Measurements from ENCODE around the gene ARFIP1. TPM values are rescaled to one million over a fixed set of nuclear protein-coding genes. Genes with fewer than 3 reads are reported as not detected.

Gene ARFIP1
- polyA plus RNA-seq, 3 donors, result 11.7 to 28.4 (median 27.2) TPM

DNA sequence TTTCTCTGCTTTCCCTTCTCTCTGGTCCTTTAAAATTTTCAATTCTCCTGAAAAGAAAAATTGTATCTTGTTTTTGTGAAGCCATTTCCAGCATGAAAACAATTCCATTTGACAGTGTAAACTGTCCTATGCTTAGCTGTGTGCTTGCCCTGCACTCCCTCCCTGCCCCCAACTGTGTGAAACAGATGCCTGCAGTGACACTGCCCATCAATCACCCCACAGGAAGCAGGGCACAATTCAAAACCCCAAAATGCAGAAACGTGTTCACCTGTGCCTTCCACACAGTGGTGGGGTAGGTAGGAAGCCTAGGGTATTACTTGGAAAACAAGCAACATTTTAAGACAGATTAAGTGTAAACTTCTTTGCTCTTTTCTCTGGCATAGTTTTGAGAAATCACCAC is 150.1 kb downstream of the ARFIP1 start:
- H3K9me3 ChIP-seq (replicated peaks in 1 of 2; ENCODE audit: control insufficient read depth in 1 of 2, insufficient read depth in 1 of 2, low read length in 2 of 2), result peaks cover 0 to 7% of the 10 kb centered on the region in 2 donors
- no peak overlapping the region for H3K9ac ChIP-seq (ENCODE audit: insufficient read depth, low read length, poor library complexity, severe bottlenecking)
- H3K79me2 ChIP-seq (ENCODE audit: insufficient read depth, low read length), result no peaks in the 10 kb centered on the region
- WGBS (ENCODE audit: insufficient coverage), result no CpG with 5 or more reads among the region's 1 CpG
- H3K4me1 ChIP-seq (ENCODE audit: control insufficient read depth in 1 of 2, insufficient read depth in 2 of 2, low read length in 2 of 2), result peaks cover 16 to 19% of the 10 kb centered on the region in 2 donors
- no peaks in the 10 kb centered on the region for H4K20me1 ChIP-seq (ENCODE audit: insufficient read depth, low read length)
- no peak overlapping the region for H3K4me3 Mint-ChIP-seq
- H3K9me3 Mint-ChIP-seq, result peaks cover 0 to 15% (median 5%) of the 10 kb centered on the region in 7 donors
- H3K4me3 ChIP-seq (replicated peaks in 1 of 3; ENCODE audit: low read depth in 2 of 3, low read length in 3 of 3), result no peak overlapping the region
- no peak overlapping the region for H3K27ac Mint-ChIP-seq
- TF ChIP-seq, protein P1, sequence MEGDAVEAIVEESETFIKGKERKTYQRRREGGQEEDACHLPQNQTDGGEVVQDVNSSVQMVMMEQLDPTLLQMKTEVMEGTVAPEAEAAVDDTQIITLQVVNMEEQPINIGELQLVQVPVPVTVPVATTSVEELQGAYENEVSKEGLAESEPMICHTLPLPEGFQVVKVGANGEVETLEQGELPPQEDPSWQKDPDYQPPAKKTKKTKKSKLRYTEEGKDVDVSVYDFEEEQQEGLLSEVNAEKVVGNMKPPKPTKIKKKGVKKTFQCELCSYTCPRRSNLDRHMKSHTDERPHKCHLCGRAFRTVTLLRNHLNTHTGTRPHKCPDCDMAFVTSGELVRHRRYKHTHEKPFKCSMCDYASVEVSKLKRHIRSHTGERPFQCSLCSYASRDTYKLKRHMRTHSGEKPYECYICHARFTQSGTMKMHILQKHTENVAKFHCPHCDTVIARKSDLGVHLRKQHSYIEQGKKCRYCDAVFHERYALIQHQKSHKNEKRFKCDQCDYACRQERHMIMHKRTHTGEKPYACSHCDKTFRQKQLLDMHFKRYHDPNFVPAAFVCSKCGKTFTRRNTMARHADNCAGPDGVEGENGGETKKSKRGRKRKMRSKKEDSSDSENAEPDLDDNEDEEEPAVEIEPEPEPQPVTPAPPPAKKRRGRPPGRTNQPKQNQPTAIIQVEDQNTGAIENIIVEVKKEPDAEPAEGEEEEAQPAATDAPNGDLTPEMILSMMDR (IDR thresholded peaks at IDR 0.05), result no peak
- peaks cover 25% of the 10 kb centered on the region for H3K4me1 Mint-ChIP-seq
- H2AFZ ChIP-seq (ENCODE audit: insufficient read depth, low read depth, low read length, poor library complexity, severe bottlenecking), result no peak overlapping the region
- H3K27me3 ChIP-seq (ENCODE audit: control insufficient read depth in 2 of 2, insufficient read depth in 2 of 2, low read length in 2 of 2), result peaks cover 12 to 17% of the 10 kb centered on the region in 2 donors
- peaks cover 20 to 28% (median 22%) of the 10 kb centered on the region in 3 donors for H3K27me3 Mint-ChIP-seq (ENCODE audit: low read depth in 3 of 3)
- no peak overlapping the region for H3K4me2 ChIP-seq (replicated peaks; ENCODE audit: extremely low read depth, low read length, poor library complexity, severe bottlenecking)
- H3K36me3 Mint-ChIP-seq, result peaks cover 7 to 12% of the 10 kb centered on the region in 2 donors
- H3K36me3 ChIP-seq (replicated peaks in 1 of 2; ENCODE audit: control insufficient read depth in 1 of 2, insufficient read depth in 2 of 2, low read length in 2 of 2), result no peaks in the 10 kb centered on the region
- intact Hi-C loops (cut with micrococcal nuclease), result no loop called here
- H3K27ac ChIP-seq (ENCODE audit: low read depth in 1 of 2, low read length in 2 of 2), result no peak overlapping the region
- DNase-seq, result no peak

DNA sequence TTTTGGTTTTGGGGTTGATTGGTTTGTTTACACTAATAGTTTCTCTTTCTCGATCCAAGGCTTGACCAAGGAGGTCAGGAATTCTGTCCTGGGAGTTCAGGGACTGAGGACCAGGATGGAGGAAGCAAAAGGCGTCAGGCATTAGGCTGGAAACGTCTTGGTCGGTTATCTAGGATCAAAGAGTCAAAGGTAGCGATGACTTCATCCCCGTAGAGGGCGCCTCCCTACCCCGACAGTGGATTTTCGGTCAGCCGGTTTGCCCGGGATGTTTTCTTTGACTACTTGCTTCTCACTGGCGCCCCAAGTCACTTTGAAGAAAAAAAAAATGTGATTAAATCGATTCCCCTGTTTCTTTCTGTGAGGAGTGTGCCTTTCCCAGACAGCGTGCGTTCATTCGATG is 155.4 kb downstream of the ARFIP1 start:
- DNase-seq, result no peak
- Mint-ChIP-seq H3K27me3 (ENCODE audit: low read depth in 3 of 3) (peaks cover 66 to 72% (median 69%) of the 10 kb centered on the region in 3 donors), H3K9me3 (peaks cover 0 to 34% (median 16%) of the 10 kb centered on the region in 7 donors), H3K4me1 (peaks cover 23% of the 10 kb centered on the region), H3K27ac (no peak overlapping the region), H3K4me3 (peak overlapping the region in 1 of 2 donors; percentile 85), H3K36me3 (peaks cover 16% of the 10 kb centered on the region in 2 donors)
- Histone ChIP-seq H3K4me1 (ENCODE audit: control insufficient read depth in 1 of 2, insufficient read depth in 2 of 2, low read length in 2 of 2) (peaks cover 28 to 36% of the 10 kb centered on the region in 2 donors), H3K9me3 (replicated peaks in 1 of 2; ENCODE audit: control insufficient read depth in 1 of 2, insufficient read depth in 1 of 2, low read length in 2 of 2) (peaks cover 0 to 37% of the 10 kb centered on the region in 2 donors), H4K20me1 (ENCODE audit: insufficient read depth, low read length) (no peaks in the 10 kb centered on the region), H2AFZ (ENCODE audit: insufficient read depth, low read depth, low read length, poor library complexity, severe bottlenecking) (no peak overlapping the region), H3K79me2 (ENCODE audit: insufficient read depth, low read length) (no peaks in the 10 kb centered on the region), H3K27me3 (ENCODE audit: control insufficient read depth in 2 of 2, insufficient read depth in 2 of 2, low read length in 2 of 2) (peaks cover 56 to 65% of the 10 kb centered on the region in 2 donors), H3K27ac (ENCODE audit: low read depth in 1 of 2, low read length in 2 of 2) (no peak overlapping the region), H3K4me2 (replicated peaks; ENCODE audit: extremely low read depth, low read length, poor library complexity, severe bottlenecking) (peak overlapping the region; percentile 89), H3K9ac (ENCODE audit: insufficient read depth, low read length, poor library complexity, severe bottlenecking) (no peak overlapping the region), H3K36me3 (replicated peaks in 1 of 2; ENCODE audit: control insufficient read depth in 1 of 2, insufficient read depth in 2 of 2, low read length in 2 of 2) (no peaks in the 10 kb centered on the region), H3K4me3 (replicated peaks in 1 of 3; ENCODE audit: low read depth in 2 of 3, low read length in 3 of 3) (peak overlapping the region in 1 of 3 experiments; percentile 76)
- intact Hi-C loops (cut with micrococcal nuclease), result no loop called here
- 4% methylated on average over 7 of the region's 16 CpGs for WGBS (ENCODE audit: insufficient coverage)
- TF ChIP-seq, protein P1 (IDR thresholded peaks at IDR 0.05), result no peak
